ENCODE data around the gene MPP2.

The MPP2 gene

GRCh38 chr17:43832976-43833829 lies 74.1 kb downstream of the MPP2 start, which contains the start of gene MPP3 (continued):
- TF ChIP-seq YY2 (tag by site-specific recombination; IDR thresholded peaks at IDR 0.05) (no peak), ZNF544 (tag by site-specific recombination; IDR thresholded peaks at IDR 0.05) (no peak), KLF16 (tag by site-specific recombination; IDR thresholded peaks at IDR 0.05) (no peak), ZNF398 (tag by site-specific recombination; IDR thresholded peaks at IDR 0.05) (peak; percentile 90), ZNF514 (tag by site-specific recombination; IDR thresholded peaks at IDR 0.05) (no peak), ZNF366 (tag by site-specific recombination; conservative IDR thresholded peaks at IDR 0.05) (0 out of 2 replicates have a peak, but pooled peaks have one; percentile 28), ZNF549 (tag by site-specific recombination; IDR thresholded peaks at IDR 0.05) (no peak), ZSCAN4 (tag by site-specific recombination; IDR thresholded peaks at IDR 0.05) (no peak), YY1 (tag by site-specific recombination; IDR thresholded peaks at IDR 0.05) (no peak), KLF10 (tag by site-specific recombination; IDR thresholded peaks at IDR 0.05) (peak; percentile 71), IKZF3 (tag by site-specific recombination; IDR thresholded peaks at IDR 0.05) (no peak), ZNF843 (tag by site-specific recombination; IDR thresholded peaks at IDR 0.05) (no peak), ZNF600 (tag by site-specific recombination; IDR thresholded peaks at IDR 0.05) (peak; percentile 28; the same call in 1 of the 2 replicates), PRDM10 (tag by site-specific recombination; IDR thresholded peaks at IDR 0.05) (peak; percentile 91), ZNF701 (tag by site-specific recombination; IDR thresholded peaks at IDR 0.05) (no peak), ZNF670 (tag by site-specific recombination; IDR thresholded peaks at IDR 0.05; ENCODE audit: low read depth) (no peak), SP7 (tag by site-specific recombination; IDR thresholded peaks at IDR 0.05) (no peak; the same call in 1 of the 2 replicates), INSM2 (tag by site-specific recombination; IDR thresholded peaks at IDR 0.05) (no peak), ZSCAN16 (tag by site-specific recombination; IDR thresholded peaks at IDR 0.05) (no peak), ZNF626 (tag by site-specific recombination; IDR thresholded peaks at IDR 0.05) (no peak), ZNF10 (tag by site-specific recombination; IDR thresholded peaks at IDR 0.05) (no peak), GLIS1 (tag by site-specific recombination; IDR thresholded peaks at IDR 0.05) (peak; percentile 44), HOXC10 (CRISPR knock-in tag; IDR thresholded peaks at IDR 0.05) (peak; percentile 53; the same call in 1 of the 2 replicates), ZNF639 (tag by site-specific recombination; IDR thresholded peaks at IDR 0.05) (no peak), ZNF112 (tag by site-specific recombination; IDR thresholded peaks at IDR 0.05) (no peak), ZNF677 (tag by site-specific recombination; IDR thresholded peaks at IDR 0.05) (no peak), ZNF266 (tag by site-specific recombination; IDR thresholded peaks at IDR 0.05; ENCODE audit: low read depth) (no peak), ZNF768 (tag by site-specific recombination; IDR thresholded peaks at IDR 0.05) (no peak), ZNF18 (tag by site-specific recombination; IDR thresholded peaks at IDR 0.05) (no peak)
